Colonic mucosa (tissue), 4 donors: ENCODE data around the gene UNKL. TPM values are rescaled to one million over a fixed set of nuclear protein-coding genes. Genes with fewer than 3 reads are reported as not detected.

Source experiments
- DNase-seq: peaks from one replicate; pipeline ENCODE4 v3.0.0-alpha.2; 2020
- H3K27ac ChIP-seq: fragments of 200-600 bp; one replicate; pipeline ENCODE4 v1.8.0; 2021
- H3K27me3 ChIP-seq: fragments of 200-600 bp; one replicate; pipeline ENCODE4 v1.8.0; 2021
- H3K36me3 ChIP-seq: fragments of 200-600 bp; one replicate; pipeline ENCODE4 v1.8.0; 2021
- H3K4me1 ChIP-seq: fragments of 200-600 bp; one replicate; pipeline ENCODE4 v1.8.0; 2021; ENCODE audit warnings: mild to moderate bottlenecking
- H3K4me3 ChIP-seq: fragments of 200-600 bp; one replicate; pipeline ENCODE4 v1.8.0; 2021
- H3K9ac ChIP-seq, 2 donors: one replicate each; pipeline ENCODE4 v1.7.0; 2013; ENCODE audit warnings: control low read depth in 2 of 2, low read depth in 2 of 2, low read length in 2 of 2
- H3K9me3 ChIP-seq: fragments of 200-600 bp; one replicate; pipeline ENCODE4 v1.8.0; 2021
- CTCF ChIP-seq: fragments of 200-600 bp; IDR thresholded peaks from one replicate; pipeline ENCODE4 v1.8.0; 2022; ENCODE audit warnings: antibody characterized with exemption, mild to moderate bottlenecking
- intact Hi-C: fragments of 100-400 bp; cut with DNase I; formaldehyde crosslinking; loops from one replicate; pipeline ENCODE4 v1.14.1; 2022
- total RNA-seq, 2 donors: library from RNA; stranded (reverse); fragmentation: NEBNext Ultra II Directional in 1 of 2; extraction: Animal tissue kit (Norgen Biotek cat#: 25700) in 1 of 2; gene quantifications; one replicate each; pipeline ENCODE4 v1.2.1, GENCODE V29; 2021
- donor health status: healthy.
- donor health status: DM: no; HTN: no; CAD: no.
- donor health status: DM: no; HTN: no; CAD: no.

The UNKL gene
- total RNA-seq, 2 donors from 2014 or later: 11.1 to 11.8 TPM

DNA sequence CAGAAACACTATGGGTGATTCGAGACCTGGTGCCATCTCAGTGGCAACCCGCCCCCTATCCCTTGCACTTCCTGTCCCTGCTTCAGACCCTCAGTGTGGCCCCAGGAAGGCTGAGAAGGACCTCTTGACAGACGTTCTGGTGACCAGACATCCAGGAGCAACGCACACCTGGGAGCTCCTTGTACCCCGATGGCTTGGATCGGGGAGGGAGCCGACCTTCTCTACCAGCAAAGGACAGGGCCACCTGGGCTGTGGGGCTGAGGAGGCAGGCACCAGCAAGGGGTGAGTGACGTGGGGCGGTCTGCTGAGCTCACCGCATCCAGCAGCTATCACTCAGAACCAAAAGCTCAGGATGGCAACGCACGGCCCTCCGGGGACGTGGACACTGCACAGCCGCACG, 27.2 kb downstream of the UNKL start:
- Histone ChIP-seq H3K36me3 (no peaks in the 10 kb centered on the region), H3K27ac (no peak overlapping the region), H3K27me3 (no peaks in the 10 kb centered on the region), H3K4me1 (no peaks in the 10 kb centered on the region), H3K9ac (no peak overlapping the region), H3K9me3 (no peaks in the 10 kb centered on the region), H3K4me3 (no peak overlapping the region)
- intact Hi-C loops: no loop called here
- no peak for TF ChIP-seq CTCF
- DNase-seq: no peak

GRCh38 chr16:1385232-1385631, 29.3 kb downstream of the UNKL start:
- no peak overlapping the region for H3K4me3 ChIP-seq
- H3K27me3 ChIP-seq: no peaks in the 10 kb centered on the region
- no peaks in the 10 kb centered on the region for H3K36me3 ChIP-seq
- H3K9ac ChIP-seq: no peak overlapping the region
- no peak overlapping the region for H3K27ac ChIP-seq
- no peak for TF ChIP-seq CTCF
- intact Hi-C loops: no loop called here
- no peak for DNase-seq
- H3K4me1 ChIP-seq: no peaks in the 10 kb centered on the region
- H3K9me3 ChIP-seq: no peaks in the 10 kb centered on the region

DNA sequence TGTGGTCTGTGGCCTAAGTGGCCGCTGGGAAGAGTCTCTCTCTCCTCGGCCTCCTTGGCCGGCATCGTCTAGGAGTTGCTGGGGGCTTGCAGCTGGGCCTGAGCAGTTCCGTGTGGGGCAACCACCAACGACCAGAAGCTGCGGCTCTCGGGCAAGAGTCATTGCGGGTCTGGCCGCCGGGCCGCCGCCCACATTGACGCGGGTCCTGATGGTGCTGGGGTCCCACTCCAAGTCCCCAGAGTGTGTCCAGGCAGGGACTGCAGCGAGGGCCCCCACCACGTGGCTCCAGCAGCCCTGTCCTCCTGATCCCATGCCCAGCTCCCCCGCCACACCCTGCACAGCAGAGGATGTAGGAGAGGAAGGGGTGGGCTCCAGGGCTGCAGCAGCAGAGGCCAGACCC, 30.9 kb downstream of the UNKL start:
- H3K27me3 ChIP-seq: no peaks in the 10 kb centered on the region
- no peak for DNase-seq
- H3K4me3 ChIP-seq: no peak overlapping the region
- peaks cover 7% of the 10 kb centered on the region for H3K4me1 ChIP-seq
- H3K36me3 ChIP-seq: no peaks in the 10 kb centered on the region
- intact Hi-C loops: no loop called here
- no peak for TF ChIP-seq CTCF
- H3K9ac ChIP-seq: no peak overlapping the region
- H3K9me3 ChIP-seq: no peaks in the 10 kb centered on the region
- no peak overlapping the region for H3K27ac ChIP-seq

- H3K27ac ChIP-seq: no peak overlapping the region
- H3K9me3 ChIP-seq: no peaks in the 10 kb centered on the region
- intact Hi-C loops: no loop called here
- TF ChIP-seq CTCF: no peak
- H3K9ac ChIP-seq: no peak overlapping the region
- H3K4me1 ChIP-seq: peaks cover 8% of the 10 kb centered on the region
- no peak overlapping the region for H3K4me3 ChIP-seq
- no peak for DNase-seq
- H3K36me3 ChIP-seq: no peaks in the 10 kb centered on the region
- H3K27me3 ChIP-seq: no peaks in the 10 kb centered on the region
These were observed 32.7 kb downstream of the UNKL start for GRCh38 chr16:1381612-1382406.

DNA sequence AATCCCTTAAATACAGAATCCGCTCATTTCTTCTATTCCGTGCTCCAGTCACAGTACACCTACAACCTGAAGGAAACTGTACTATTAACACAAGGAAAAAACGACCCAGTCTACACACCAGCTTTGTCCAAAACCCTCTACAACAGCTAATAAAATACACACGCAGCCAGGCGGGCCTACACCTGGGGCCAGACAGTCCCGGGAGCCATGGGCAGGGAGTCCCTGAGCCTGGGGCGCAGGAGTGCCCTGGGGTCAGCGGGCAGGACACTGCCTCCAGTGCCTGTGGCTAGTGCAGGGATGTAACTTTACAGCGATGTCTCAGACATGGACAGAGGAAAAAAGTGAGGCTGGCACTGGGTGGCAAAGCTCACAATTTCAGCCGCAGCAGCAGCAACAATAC, 34.3 kb downstream of the UNKL start:
- Histone ChIP-seq H3K9ac (no peak overlapping the region), H3K36me3 (no peaks in the 10 kb centered on the region), H3K4me1 (peaks cover 8% of the 10 kb centered on the region), H3K4me3 (no peak overlapping the region), H3K9me3 (no peaks in the 10 kb centered on the region), H3K27me3 (no peaks in the 10 kb centered on the region), H3K27ac (no peak overlapping the region)
- intact Hi-C loops: no loop called here
- DNase-seq: no peak
- no peak for TF ChIP-seq CTCF
